ENCODE measurements around the gene TAGAP. TPM values are rescaled to one million over a fixed set of nuclear protein-coding genes. Genes with fewer than 3 reads are reported as not detected.

Gene TAGAP
- total and polyA plus RNA-seq, 2 of the 8 experiments (the other 6 are each of a cell fraction or from before 2014, with no cell fraction given), result not detected

- H4K91ac ChIP-seq (replicated peaks; ENCODE audit: insufficient read length, low read length), result no peak overlapping the region
- no peak overlapping the region for H3K4me3 ChIP-seq (ENCODE audit: extremely low read depth in 1 of 4, insufficient read depth in 2 of 4, low read depth in 3 of 4, low read length in 4 of 4)
- H4K5ac ChIP-seq (ENCODE audit: insufficient read length, low read depth, low read length), result no peak overlapping the region
- 94% methylated on average over 5 of the region's 5 CpGs; no CpG with 5 or more reads in 1 of the 2 experiments for WGBS, 2 experiments (ENCODE audit: extremely low coverage in 1 of 2, insufficient coverage in 1 of 2, insufficient read length in 1 of 2, insufficient replicate concordance in 2 of 2, low coverage in 1 of 2, low lambda C conversion rate in 2 of 2, missing lambda C conversion rate in 1 of 2)
- H3K9me3 ChIP-seq (ENCODE audit: insufficient read depth in 2 of 2, low read depth in 1 of 2, low read length in 1 of 2), result peaks cover 0 to 4% of the 10 kb centered on the region in 2 experiments; a peak in 1 of 4 replicates
- no peak overlapping the region for H3K23ac ChIP-seq (ENCODE audit: insufficient read length)
- H3K4ac ChIP-seq (replicated peaks; ENCODE audit: insufficient read length, low read depth, low read length), result no peak overlapping the region
- H3K4me2 ChIP-seq (ENCODE audit: insufficient read depth in 1 of 2, low read depth in 2 of 2, low read length in 2 of 2), result no peak overlapping the region
- no peak overlapping the region for H2AFZ ChIP-seq (ENCODE audit: low read length)
- H3K4me1 ChIP-seq (replicated peaks in 1 of 4; ENCODE audit: control insufficient read depth in 3 of 4, insufficient read depth in 4 of 4, low read length in 3 of 4), result no peaks in the 10 kb centered on the region
- H2BK20ac ChIP-seq (ENCODE audit: low read length), result no peak overlapping the region
- no peak overlapping the region for H2BK5ac ChIP-seq (ENCODE audit: low read depth, low read length)
- H3K18ac ChIP-seq (ENCODE audit: extremely low read depth, low read length), result no peak overlapping the region
- no peak overlapping the region for H2BK120ac ChIP-seq (replicated peaks; ENCODE audit: low read depth, low read length)
- DNase-seq (ENCODE audit: low read depth in 1 of 2, low spot score in 2 of 2), result no peak
- no peak overlapping the region for H2AK5ac ChIP-seq (ENCODE audit: low read depth, low read length)
- H2BK12ac ChIP-seq (ENCODE audit: low read depth, low read length), result no peak overlapping the region
- no peaks in the 10 kb centered on the region for H3K23me2 ChIP-seq (ENCODE audit: low read depth, low read length)
- no peaks in the 10 kb centered on the region for H3K36me3 ChIP-seq (ENCODE audit: control insufficient read depth in 2 of 4, insufficient read depth in 4 of 4, low read length in 3 of 4)
- peaks cover 0 to 1% (median 0%) of the 10 kb centered on the region in 4 experiments; a peak in 1 of 7 replicates for H3K27me3 ChIP-seq (replicated peaks in 1 of 4; ENCODE audit: control insufficient read depth in 3 of 4, extremely low read depth in 1 of 4, insufficient read depth in 3 of 4, low read length in 3 of 4)
- H4K20me1 ChIP-seq (replicated peaks in 1 of 2; ENCODE audit: control insufficient read depth in 1 of 2, insufficient read depth in 2 of 2, low read length in 2 of 2), result no peaks in the 10 kb centered on the region
- no peaks in the 10 kb centered on the region for H3K79me2 ChIP-seq (ENCODE audit: control insufficient read depth in 1 of 2, insufficient read depth in 2 of 2, low read length in 2 of 2)
- no peak overlapping the region for H3K56ac ChIP-seq (replicated peaks; ENCODE audit: insufficient read length, low read depth, low read length)
- H3K14ac ChIP-seq (ENCODE audit: insufficient read length), result no peak overlapping the region
- no peak overlapping the region for H3K9ac ChIP-seq (replicated peaks in 1 of 4; ENCODE audit: extremely low read depth in 1 of 4, low read depth in 3 of 4, low read length in 3 of 4)
- POLR2A ChIA-PET (ENCODE audit: partially characterized antibody), result interaction anchor here (0.7 to 0.8 kb wide), 2 partner anchors 13 to 153 kb away, joined by 3 to 4 read pairs; partner anchors contain the start of gene RSPH3
- CTCF ChIA-PET (ENCODE audit: partially characterized antibody), result interaction anchor here (0.7 to 3.8 kb wide), 6 partner anchors 9 to 121 kb away, joined by 3 to 15 read pairs (median 4); partner anchors contain the start of gene RSPH3
- FAIRE-seq, result no peak
- H2BK15ac ChIP-seq (ENCODE audit: low read length), result no peak overlapping the region
- no peak overlapping the region for H3K27ac ChIP-seq (ENCODE audit: low read depth, low read length)
- no peaks in the 10 kb centered on the region for H3K79me1 ChIP-seq (ENCODE audit: low read depth, low read length)
- H4K8ac ChIP-seq (ENCODE audit: extremely low read depth, insufficient read depth, low read length), result no peak overlapping the region
- TF ChIP-seq KDM4A (IDR thresholded peaks at IDR 0.05; ENCODE audit: low read depth, low read length, severe bottlenecking) (no peak), EZH2 (IDR thresholded peaks at IDR 0.05; ENCODE audit: low read depth, low read length, severe bottlenecking) (no peak)
These were observed 31.6 kb downstream of the TAGAP start for GRCh38 chr6:159013229-159013628.
